ENCODE data around the gene ATP1A1.

Gene ATP1A1

DNA sequence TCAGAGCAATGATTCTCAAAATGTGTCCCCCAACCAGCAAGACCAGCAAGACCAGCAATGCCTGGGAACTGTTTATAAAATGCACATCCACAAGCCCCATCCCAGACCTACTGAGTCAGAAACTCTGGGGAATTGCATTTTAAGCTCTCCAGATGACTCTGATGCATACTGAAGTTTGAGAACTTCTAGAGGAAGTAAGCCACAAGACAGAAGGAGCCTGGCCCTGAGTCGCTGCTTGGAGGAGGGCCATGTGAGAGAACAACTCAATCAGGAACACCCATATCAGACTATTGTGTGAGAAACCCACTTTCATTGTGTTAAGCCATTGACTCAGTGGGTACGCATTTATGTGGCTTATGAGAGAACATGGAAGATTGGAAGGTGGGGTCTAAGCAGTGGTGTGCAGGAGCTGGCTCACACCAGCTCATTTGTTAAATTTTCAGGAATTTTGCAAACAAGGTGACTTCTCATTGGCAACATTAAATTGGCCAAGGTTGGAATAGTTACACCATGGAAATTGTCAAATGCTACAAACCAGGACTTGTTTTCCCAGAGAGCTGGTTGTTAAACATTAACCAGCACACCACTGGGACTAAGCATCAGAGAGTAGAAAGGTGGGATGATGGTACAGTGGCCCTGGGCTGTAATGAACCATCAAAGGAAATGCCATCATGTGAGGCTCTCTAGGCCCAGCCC is 38.9 kb downstream of the ATP1A1 start:
- no peak for FAIRE-seq
- no peak for DNase-seq (ENCODE audit: insufficient read length, low spot score)
- TF ChIP-seq, protein P1, sequence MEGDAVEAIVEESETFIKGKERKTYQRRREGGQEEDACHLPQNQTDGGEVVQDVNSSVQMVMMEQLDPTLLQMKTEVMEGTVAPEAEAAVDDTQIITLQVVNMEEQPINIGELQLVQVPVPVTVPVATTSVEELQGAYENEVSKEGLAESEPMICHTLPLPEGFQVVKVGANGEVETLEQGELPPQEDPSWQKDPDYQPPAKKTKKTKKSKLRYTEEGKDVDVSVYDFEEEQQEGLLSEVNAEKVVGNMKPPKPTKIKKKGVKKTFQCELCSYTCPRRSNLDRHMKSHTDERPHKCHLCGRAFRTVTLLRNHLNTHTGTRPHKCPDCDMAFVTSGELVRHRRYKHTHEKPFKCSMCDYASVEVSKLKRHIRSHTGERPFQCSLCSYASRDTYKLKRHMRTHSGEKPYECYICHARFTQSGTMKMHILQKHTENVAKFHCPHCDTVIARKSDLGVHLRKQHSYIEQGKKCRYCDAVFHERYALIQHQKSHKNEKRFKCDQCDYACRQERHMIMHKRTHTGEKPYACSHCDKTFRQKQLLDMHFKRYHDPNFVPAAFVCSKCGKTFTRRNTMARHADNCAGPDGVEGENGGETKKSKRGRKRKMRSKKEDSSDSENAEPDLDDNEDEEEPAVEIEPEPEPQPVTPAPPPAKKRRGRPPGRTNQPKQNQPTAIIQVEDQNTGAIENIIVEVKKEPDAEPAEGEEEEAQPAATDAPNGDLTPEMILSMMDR (IDR thresholded peaks at IDR 0.05; ENCODE audit: insufficient read depth, missing control alignments), result no peak

DNA sequence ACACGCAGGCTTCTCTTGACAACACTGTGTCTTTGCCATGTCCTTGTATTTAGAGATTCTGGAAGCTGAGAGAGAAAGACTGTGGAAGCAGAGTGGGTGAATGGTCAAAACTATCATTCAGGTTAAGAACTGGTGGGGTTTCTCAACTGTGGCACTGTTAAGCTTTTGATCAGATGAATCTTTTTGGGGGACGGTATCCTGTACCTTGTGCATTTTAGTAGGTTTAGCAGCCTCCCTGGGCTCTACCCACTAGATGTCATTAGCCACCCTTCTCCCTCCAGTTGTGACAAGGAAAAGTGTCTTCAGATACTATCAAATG is 39.4 kb downstream of the ATP1A1 start:
- DNase-seq (ENCODE audit: insufficient read length, low spot score) (no peak), FAIRE-seq (no peak)
- TF ChIP-seq, protein P1 (IDR thresholded peaks at IDR 0.05; ENCODE audit: insufficient read depth, missing control alignments), result no peak

DNA sequence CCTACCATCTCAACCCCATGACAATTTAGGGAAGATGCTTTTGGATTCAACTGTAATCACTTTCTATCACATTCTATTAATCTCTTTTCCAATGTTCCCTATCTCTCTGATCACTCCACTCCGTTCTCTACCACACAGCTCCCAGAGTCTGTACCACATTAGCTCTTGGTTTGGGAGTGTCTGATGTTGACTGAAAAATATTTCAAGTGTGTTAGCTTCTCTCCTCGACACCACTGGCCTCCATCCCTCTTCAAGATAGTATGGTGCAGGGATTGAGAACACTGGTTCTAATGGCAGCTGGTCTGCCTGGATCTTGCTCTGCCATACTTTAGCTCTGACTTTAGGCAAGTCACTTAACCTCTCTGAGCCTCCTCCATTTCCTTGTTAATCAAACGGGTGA is 39.9 kb downstream of the ATP1A1 start:
- DNase-seq (ENCODE audit: insufficient read length, low spot score), result no peak
- FAIRE-seq, result no peak
- TF ChIP-seq, protein P1 (IDR thresholded peaks at IDR 0.05; ENCODE audit: insufficient read depth, missing control alignments), result no peak

DNA sequence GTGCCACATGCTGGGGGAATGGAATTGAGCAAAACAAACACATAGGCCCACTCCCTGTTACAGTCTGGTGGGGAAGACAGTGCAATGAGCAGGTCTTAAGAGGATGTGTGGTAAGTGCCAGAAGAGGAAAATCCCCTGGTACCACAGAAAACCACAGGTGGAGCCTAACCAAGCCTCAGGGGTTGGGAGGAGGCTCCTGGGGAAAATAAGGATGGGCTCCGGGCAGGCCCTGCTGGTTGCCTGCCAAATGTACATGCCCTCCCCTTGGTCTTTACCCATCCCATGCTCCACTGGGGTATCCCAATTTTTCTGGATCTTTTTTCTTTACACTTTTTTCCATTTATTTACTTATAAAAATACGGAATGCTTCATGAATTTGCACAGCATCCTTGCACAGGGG is 40.4 kb downstream of the ATP1A1 start:
- TF ChIP-seq, protein P1 (IDR thresholded peaks at IDR 0.05; ENCODE audit: insufficient read depth, missing control alignments), result no peak
- no peak for FAIRE-seq
- no peak for DNase-seq (ENCODE audit: insufficient read length, low spot score)

DNA sequence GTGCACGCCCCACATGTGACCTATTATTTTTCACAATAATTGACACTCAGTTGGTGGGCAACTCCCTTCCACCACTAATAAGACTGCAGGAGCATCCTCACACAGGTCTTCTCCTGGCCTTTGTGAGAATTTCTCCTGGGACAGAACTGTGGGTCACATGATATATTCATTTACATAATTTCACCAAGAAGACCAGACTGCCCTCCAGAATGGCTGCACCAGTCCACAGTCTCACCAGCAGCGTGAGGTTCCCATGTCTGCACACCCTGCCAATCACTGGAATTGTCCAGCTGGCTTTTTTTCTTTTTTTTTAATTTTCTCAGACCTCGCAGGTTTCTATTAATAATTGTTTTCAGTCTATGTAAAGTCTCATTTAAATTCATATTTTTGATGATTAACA is 41.3 kb downstream of the ATP1A1 start:
- DNase-seq (ENCODE audit: insufficient read length, low spot score) (no peak), FAIRE-seq (no peak)
- TF ChIP-seq, protein P1 (IDR thresholded peaks at IDR 0.05; ENCODE audit: insufficient read depth, missing control alignments), result no peak

DNA sequence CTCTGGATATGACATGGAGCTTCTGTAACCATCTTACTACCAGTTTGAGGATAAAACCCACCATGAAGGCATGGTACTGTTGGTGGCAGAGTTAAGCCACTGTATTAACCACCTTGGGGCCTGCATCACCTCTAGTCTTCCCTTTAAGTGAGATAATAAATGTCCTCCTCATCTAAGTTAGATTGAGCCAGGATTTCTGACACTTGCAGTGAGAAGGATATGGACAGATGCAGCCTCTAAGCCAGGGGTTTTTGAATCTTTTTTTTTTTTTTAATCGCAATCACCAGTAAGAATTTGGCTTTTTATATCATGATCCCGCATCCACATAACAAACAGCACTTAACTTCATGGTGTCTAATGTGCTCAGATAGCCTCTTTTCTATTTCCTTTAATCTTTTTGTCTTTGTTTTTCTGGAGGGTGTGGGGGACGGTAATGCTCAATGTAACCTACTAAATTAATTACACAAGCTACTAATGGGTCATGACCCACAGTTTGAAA is 42.2 kb downstream of the ATP1A1 start:
- TF ChIP-seq, protein P1 (IDR thresholded peaks at IDR 0.05; ENCODE audit: insufficient read depth, missing control alignments), result no peak
- DNase-seq (ENCODE audit: insufficient read length, low spot score), result no peak
- FAIRE-seq, result no peak

DNA sequence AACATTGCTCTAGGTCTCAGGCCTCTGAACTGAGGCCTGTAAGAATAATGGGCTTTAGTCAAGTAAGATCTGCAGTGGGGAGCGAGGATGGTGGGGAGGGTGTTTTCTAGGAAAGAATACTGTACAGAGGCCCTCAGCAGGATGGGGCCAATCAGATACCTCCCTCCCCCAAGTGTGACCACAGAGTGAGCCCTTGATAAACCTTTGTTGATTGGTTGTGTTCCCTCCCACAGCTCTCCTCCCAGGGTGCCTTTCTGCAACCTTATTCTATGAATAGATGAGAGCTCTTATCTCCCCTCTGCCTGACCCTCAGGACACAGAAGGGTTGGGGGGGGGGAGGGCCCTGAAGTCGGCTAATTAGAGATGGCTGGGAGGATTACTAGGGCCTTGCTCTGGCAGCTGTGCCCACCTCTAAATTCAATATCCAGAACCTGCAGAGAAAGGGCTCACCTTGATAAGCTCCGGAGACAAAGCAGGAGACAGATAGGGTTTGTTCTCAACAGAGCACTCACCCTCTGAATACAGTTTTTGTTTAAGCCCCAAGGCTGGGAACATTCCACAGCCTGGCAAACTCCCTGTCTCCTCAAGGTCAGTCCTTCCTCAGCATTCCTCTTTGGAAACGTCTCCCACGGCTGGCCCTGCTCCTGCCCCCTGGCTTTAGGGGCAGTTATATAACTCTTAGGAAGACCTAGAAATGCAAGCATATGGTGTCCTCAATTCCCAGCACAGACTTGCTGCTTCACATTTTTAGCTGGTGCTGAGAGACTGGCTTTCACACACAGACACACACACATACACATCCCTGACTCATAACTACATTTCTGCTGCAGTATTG is 42.9 kb downstream of the ATP1A1 start:
- no peak for DNase-seq (ENCODE audit: insufficient read length, low spot score)
- TF ChIP-seq, protein P1 (IDR thresholded peaks at IDR 0.05; ENCODE audit: insufficient read depth, missing control alignments), result no peak

More for the DNA sequence above, 42.9 kb downstream of the ATP1A1 start:
- FAIRE-seq, result no peak
